Suprapubic skin (tissue), 4 donors: ENCODE results near the gene SERTAD4.

ENCODE experiments used
- EP300 ChIP-seq: sonication (generic); formaldehyde crosslinking; IDR thresholded peaks from one replicate; pipeline ENCODE4 v1.6.1; 2017; ENCODE audit warnings: antibody characterized with exemption
- POLR2A ChIP-seq, 2 donors: fragments of 450-650 bp; IDR thresholded peaks; one replicate each; pipeline ENCODE4 v1.6.1; 2017; ENCODE audit warnings: antibody characterized with exemption in 2 of 2, mild to moderate bottlenecking in 2 of 2, moderate library complexity in 2 of 2
- POLR2AphosphoS5 ChIP-seq, 3 donors: sonication (generic); formaldehyde crosslinking; IDR thresholded peaks; one replicate each; pipeline ENCODE4 v1.6.1; 2017; ENCODE audit warnings: antibody characterized with exemption in 3 of 3
- TF ChIP-seq, protein P1 (sequence below), 2 donors: fragments of 200-600 bp in 1 of 2; fragments of 450-650 bp in 1 of 2; sonication (generic) in 1 of 2; IDR thresholded peaks; one replicate each; pipeline ENCODE4 v1.5.1; 2016 to 2019; ENCODE audit warnings: antibody characterized with exemption in 2 of 2, mild to moderate bottlenecking in 1 of 2, moderate library complexity in 1 of 2

DNA sequence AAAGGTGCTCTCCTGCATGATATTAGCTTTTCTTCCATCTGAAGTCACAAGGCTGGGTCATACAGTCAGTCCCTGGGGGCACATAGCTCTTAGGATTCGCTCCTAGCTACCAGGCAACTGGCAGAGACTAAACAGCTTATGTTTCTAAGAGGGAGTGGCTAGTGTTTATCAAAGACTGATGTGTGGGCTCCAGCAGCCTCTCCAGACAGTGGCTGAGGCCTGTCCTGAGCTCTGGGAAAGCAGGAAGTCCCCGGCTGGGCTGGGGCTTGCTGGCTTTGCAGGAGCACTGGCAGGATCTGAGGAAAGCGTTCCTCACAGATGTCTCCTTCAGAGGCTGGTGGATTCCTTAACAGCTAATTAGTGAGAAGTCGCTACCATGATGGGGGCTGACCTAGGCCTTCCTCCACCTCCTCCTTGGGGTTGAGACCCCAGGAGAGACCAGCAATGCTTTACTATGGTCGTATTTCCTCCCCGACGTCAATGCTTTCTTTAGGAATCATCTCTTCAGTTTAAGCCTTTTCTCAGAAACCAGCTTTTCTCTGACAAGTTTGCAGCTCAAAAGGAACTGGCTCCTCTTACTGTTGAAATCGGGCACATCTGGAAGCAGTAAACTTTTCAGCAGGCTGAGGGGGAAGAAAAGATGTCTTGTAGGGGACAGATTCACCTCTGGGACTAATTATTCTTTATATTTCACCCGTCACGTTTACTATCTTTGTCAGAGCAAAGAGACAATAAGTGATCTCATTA, 62.6 kb downstream of the SERTAD4 start:
- TF ChIP-seq POLR2A (IDR thresholded peaks at IDR 0.05) (no peak), EP300 (no peak), POLR2AphosphoS5 (IDR thresholded peaks at IDR 0.05) (no peak)
- TF ChIP-seq, protein P1, sequence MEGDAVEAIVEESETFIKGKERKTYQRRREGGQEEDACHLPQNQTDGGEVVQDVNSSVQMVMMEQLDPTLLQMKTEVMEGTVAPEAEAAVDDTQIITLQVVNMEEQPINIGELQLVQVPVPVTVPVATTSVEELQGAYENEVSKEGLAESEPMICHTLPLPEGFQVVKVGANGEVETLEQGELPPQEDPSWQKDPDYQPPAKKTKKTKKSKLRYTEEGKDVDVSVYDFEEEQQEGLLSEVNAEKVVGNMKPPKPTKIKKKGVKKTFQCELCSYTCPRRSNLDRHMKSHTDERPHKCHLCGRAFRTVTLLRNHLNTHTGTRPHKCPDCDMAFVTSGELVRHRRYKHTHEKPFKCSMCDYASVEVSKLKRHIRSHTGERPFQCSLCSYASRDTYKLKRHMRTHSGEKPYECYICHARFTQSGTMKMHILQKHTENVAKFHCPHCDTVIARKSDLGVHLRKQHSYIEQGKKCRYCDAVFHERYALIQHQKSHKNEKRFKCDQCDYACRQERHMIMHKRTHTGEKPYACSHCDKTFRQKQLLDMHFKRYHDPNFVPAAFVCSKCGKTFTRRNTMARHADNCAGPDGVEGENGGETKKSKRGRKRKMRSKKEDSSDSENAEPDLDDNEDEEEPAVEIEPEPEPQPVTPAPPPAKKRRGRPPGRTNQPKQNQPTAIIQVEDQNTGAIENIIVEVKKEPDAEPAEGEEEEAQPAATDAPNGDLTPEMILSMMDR (IDR thresholded peaks at IDR 0.05), result no peak
